ENCODE measurements around the gene ZWILCH.
"Not testable (repeated sequence)": the region's sequence is repeated elsewhere in the genome, so short reads cannot be mapped to it uniquely, and the experiment has no call there.

ZWILCH gene

DNA sequence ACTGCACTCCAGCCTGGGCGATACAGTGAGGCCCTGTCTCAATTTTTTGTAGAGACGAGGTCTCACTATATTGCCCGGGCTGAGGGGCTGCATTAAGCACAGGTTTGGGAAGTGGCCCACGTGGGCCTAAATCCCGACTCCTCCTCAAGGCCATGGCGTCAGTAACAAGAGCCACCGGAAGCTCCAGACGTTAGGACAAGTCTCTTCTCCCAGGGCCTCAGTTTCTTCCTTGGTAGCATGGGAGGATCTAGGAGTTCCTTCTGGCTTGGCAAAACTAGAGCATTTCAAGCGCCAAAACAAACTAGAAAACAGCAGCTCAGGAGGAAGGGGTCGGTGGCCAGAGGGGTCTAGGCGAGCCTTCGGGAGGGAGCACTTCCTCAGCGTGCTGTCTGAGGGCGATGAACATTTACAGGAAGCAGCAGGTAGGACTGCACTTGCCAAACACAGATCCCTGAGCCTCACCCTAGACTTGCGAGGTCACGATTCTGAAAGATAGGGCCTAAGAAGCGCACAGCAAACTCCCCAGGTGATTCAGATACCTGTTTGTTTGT is 8.1 kb upstream of the ZWILCH start:
- H3K4me3 ChIP-seq (ENCODE audit: low read length) = peak overlapping the region; percentile 99
- H3K9ac ChIP-seq (ENCODE audit: low read length) = peak overlapping the region; percentile 94
- peaks cover 8% of the 10 kb centered on the region for H3K4me1 ChIP-seq (ENCODE audit: control insufficient read depth, insufficient read depth, low read length)
- H3K27me3 ChIP-seq (ENCODE audit: control insufficient read depth, insufficient read depth, low read length) = no peaks in the 10 kb centered on the region
- peak overlapping the region; percentile 88 for H3K27ac ChIP-seq (ENCODE audit: low read depth, low read length)
- H3K36me3 ChIP-seq (ENCODE audit: control insufficient read depth, insufficient read depth, low read length) = peaks cover 27% of the 10 kb centered on the region

- peak within 1 kb of the TSS; percentile 99 for H3K4me3 ChIP-seq (ENCODE audit: low read length)
- H3K9ac ChIP-seq (ENCODE audit: low read length) = peak within 1 kb of the TSS; percentile 94
- no peaks in the 10 kb centered on the region for H3K27me3 ChIP-seq (ENCODE audit: control insufficient read depth, insufficient read depth, low read length)
- H3K4me1 ChIP-seq (ENCODE audit: control insufficient read depth, insufficient read depth, low read length) = peaks cover 8% of the 10 kb centered on the region
- H3K27ac ChIP-seq (ENCODE audit: low read depth, low read length) = peak within 1 kb of the TSS; percentile 88
- H3K36me3 ChIP-seq (ENCODE audit: control insufficient read depth, insufficient read depth, low read length) = peaks cover 26% of the 10 kb centered on the region
Observed at GRCh38 chr15:66497502-66498455, 7.3 kb upstream of the ZWILCH start, which contains the start of gene SNAPC5. SNAPC5 (minus strand) TSS chr15:66497762; CDS start chr15:66497731, 31 bp downstream.

DNA sequence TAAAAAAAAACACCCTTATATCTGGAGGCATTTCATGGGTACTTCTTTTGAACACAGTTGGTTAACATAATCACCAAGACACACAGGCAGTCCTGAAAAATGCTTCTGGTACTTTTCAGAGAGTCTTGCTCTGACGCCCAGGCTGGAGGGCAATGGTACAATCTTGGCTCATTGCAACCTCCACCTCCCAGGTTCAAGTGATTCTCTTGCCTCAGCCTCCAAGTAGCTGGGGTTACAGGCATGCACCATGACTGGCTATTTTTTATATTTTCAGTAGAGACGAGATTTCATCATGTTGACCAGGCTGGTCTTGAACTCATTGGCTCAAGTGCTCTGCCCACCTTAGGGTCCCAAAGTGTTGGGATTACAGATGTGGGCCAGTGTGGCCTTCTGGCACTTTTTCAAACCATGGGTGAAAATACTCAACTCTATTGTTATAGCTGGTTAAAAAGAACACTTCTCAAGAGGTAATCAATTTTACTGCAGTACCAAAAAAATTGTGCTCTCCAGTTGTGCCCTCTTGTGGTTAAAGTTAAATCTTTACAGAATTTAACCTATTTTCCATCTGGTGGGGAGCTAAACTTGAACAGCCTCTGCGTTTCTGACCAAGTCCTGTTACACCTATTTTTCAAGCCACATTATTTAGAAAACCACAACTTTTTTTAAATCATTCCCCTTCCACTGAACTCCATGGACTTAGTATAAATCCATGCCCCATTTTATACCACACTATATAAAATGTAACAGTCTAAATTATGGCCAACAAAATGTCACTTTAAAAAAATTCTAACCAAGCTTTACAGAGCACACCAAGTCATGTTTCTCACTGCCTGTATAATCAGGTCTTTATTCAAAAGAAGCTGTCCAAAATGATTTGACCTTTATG is 6.4 kb upstream of the ZWILCH start:
- no peak overlapping the region for H3K9ac ChIP-seq (ENCODE audit: low read length)
- no peak overlapping the region for H3K27ac ChIP-seq (ENCODE audit: low read depth, low read length)
- H3K4me1 ChIP-seq (ENCODE audit: control insufficient read depth, insufficient read depth, low read length) = peaks cover 15% of the 10 kb centered on the region
- H3K36me3 ChIP-seq (ENCODE audit: control insufficient read depth, insufficient read depth, low read length) = peaks cover 26% of the 10 kb centered on the region
- H3K27me3 ChIP-seq (ENCODE audit: control insufficient read depth, insufficient read depth, low read length) = no peaks in the 10 kb centered on the region
- H3K4me3 ChIP-seq (ENCODE audit: low read length) = no peak overlapping the region

- not testable (repeated sequence) for H3K27me3 ChIP-seq (ENCODE audit: control insufficient read depth, insufficient read depth, low read length); H3K4me3 ChIP-seq (ENCODE audit: low read length); H3K27ac ChIP-seq (ENCODE audit: low read depth, low read length); H3K9ac ChIP-seq (ENCODE audit: low read length)
- Histone ChIP-seq H3K4me1 (ENCODE audit: control insufficient read depth, insufficient read depth, low read length) (peaks cover 18% of the 10 kb centered on the region), H3K36me3 (ENCODE audit: control insufficient read depth, insufficient read depth, low read length) (peaks cover 18% of the 10 kb centered on the region)
Observed at GRCh38 chr15:66500346-66500745, 4.8 kb upstream of the ZWILCH start.

DNA sequence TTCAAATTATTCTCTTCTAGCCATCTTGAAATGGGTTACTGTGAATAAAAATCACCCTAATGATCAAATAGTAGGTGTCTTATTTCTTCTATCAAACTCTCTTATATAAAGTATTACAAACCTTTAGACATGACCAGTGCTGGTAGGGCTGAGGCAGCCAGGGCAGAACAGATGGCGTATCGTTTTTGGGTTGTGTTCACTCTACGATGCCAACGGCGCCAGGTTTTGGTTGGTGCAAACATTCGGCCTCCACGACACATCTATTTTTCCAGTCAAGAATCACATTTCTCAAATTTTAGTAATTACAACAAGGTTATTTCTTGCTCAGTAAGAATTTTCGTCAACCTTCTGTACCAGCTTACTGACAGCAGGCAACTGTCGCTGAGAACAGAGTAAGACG is 2.6 kb upstream of the ZWILCH start:
- Histone ChIP-seq H3K4me1 (ENCODE audit: control insufficient read depth, insufficient read depth, low read length) (peaks cover 16% of the 10 kb centered on the region), H3K27me3 (ENCODE audit: control insufficient read depth, insufficient read depth, low read length) (no peaks in the 10 kb centered on the region), H3K36me3 (ENCODE audit: control insufficient read depth, insufficient read depth, low read length) (peaks cover 18% of the 10 kb centered on the region), H3K4me3 (ENCODE audit: low read length) (no peak overlapping the region), H3K27ac (ENCODE audit: low read depth, low read length) (no peak overlapping the region), H3K9ac (ENCODE audit: low read length) (no peak overlapping the region)

DNA sequence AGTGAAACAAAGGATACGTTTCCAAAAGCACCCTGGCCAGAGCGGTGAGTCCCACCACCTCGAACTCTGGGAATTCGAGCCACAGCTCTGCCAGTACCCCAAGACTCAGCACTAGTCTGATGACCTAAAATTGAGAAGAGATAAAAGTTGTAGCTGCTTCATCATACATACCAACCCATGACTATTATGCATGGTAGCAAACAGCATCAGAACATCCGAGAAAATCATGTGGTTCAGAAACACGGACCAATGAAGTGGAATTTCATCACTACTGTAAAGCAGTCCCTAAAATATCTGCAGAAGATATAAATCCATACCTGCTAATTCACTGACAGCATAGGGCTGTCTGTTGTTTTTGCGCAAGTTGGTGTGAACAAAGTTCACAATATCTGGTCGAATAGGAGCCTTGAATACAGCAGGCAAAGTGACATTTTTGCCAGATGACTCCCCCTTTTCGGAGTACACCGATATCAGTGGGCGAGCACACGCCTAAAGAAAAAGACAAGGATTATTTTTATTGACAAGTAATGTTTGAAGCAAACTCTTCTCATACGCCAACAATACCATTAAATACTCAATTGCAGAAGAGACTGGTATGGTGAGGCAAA is 2.0 kb upstream of the ZWILCH start:
- H3K4me3 ChIP-seq (ENCODE audit: low read length) = peak overlapping the region; percentile 100
- not testable (repeated sequence) for H3K27ac ChIP-seq (ENCODE audit: low read depth, low read length)

DNA sequence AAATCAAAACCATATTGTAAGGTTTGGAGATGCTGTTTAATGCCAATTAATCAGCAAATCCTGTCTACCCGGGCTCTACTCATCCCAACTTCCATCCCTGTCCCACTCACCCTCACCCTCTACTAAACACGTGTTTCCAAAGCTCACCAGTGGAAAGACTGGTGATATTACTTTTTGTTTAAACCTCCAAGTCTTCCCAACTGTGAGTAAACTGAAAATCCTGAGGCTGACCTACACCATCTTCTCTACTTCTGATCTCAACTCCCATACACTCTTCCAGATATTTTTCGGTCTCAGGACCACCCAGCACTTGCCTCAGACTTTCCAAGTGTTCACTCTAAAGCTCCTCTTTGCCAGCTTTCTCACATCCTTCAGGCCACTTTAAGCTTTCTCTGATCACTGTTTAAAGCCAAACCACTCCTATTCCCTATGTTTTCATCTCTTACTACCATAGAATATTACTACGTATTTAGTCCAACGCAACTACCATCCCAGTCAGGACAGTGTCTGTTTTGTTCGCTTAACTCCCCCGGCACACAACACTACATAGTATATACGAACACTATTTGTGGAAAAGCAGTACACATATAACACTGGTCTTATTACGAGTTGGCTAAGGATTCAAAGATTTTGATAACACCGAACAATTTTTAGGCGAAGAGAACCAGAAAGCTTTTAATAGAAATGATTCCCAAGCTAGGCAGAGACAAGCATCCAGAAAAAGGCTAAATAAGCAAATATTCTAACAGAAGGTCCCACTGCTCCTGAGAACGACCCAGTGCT is 1.2 kb upstream of the ZWILCH start:
- peak overlapping the region; percentile 91 for H3K27ac ChIP-seq (ENCODE audit: low read depth, low read length)
- H3K27me3 ChIP-seq (ENCODE audit: control insufficient read depth, insufficient read depth, low read length) = no peaks in the 10 kb centered on the region
- peaks cover 18% of the 10 kb centered on the region for H3K36me3 ChIP-seq (ENCODE audit: control insufficient read depth, insufficient read depth, low read length)
- peak overlapping the region; percentile 95 for H3K9ac ChIP-seq (ENCODE audit: low read length)
- H3K4me3 ChIP-seq (ENCODE audit: low read length) = peak overlapping the region; percentile 100
- H3K4me1 ChIP-seq (ENCODE audit: control insufficient read depth, insufficient read depth, low read length) = peaks cover 13% of the 10 kb centered on the region

More for the DNA sequence above, 2.0 kb upstream of the ZWILCH start:
- Histone ChIP-seq H3K4me1 (ENCODE audit: control insufficient read depth, insufficient read depth, low read length) (peaks cover 13% of the 10 kb centered on the region), H3K36me3 (ENCODE audit: control insufficient read depth, insufficient read depth, low read length) (peaks cover 18% of the 10 kb centered on the region)
- H3K9ac ChIP-seq (ENCODE audit: low read length); H3K27me3 ChIP-seq (ENCODE audit: control insufficient read depth, insufficient read depth, low read length): not testable (repeated sequence)

- Histone ChIP-seq H3K4me1 (ENCODE audit: control insufficient read depth, insufficient read depth, low read length) (peaks cover 13% of the 10 kb centered on the region), H3K4me3 (ENCODE audit: low read length) (peak overlapping the region; percentile 100), H3K36me3 (ENCODE audit: control insufficient read depth, insufficient read depth, low read length) (peaks cover 12% of the 10 kb centered on the region), H3K27ac (ENCODE audit: low read depth, low read length) (peak overlapping the region; percentile 91), H3K27me3 (ENCODE audit: control insufficient read depth, insufficient read depth, low read length) (no peaks in the 10 kb centered on the region), H3K9ac (ENCODE audit: low read length) (peak overlapping the region; percentile 83)
Observed at GRCh38 chr15:66505430-66505811, 295 bp downstream of the ZWILCH start.

DNA sequence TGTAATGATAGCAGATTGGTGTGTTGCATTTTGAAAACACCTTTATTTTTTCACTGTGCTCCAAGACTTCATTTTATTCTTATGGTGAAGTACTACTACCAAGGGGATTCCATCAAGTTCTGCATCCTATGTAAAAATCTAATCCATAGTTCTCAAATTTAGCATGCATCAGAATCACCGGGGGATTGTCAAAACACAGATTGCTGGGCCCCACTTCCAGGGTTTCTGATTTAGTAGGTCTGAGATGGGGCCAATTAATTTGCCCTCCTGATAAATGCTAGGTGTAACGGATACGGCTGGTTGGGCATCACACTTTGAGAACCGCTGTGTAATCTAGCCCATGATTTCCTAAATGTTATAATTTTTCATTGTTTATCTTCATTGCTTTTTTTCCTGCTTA is 692 bp downstream of the ZWILCH start:
- Histone ChIP-seq H3K27ac (ENCODE audit: low read depth, low read length) (peak overlapping the region; percentile 91), H3K4me3 (ENCODE audit: low read length) (peak overlapping the region; percentile 100), H3K27me3 (ENCODE audit: control insufficient read depth, insufficient read depth, low read length) (no peaks in the 10 kb centered on the region), H3K4me1 (ENCODE audit: control insufficient read depth, insufficient read depth, low read length) (peaks cover 13% of the 10 kb centered on the region), H3K36me3 (ENCODE audit: control insufficient read depth, insufficient read depth, low read length) (peaks cover 8% of the 10 kb centered on the region), H3K9ac (ENCODE audit: low read length) (no peak overlapping the region)

GRCh38 chr15:66508293-66508883 is 3.3 kb downstream of the ZWILCH start:
- H3K27ac ChIP-seq (ENCODE audit: low read depth, low read length) = no peak overlapping the region
- no peaks in the 10 kb centered on the region for H3K27me3 ChIP-seq (ENCODE audit: control insufficient read depth, insufficient read depth, low read length)
- H3K36me3 ChIP-seq (ENCODE audit: control insufficient read depth, insufficient read depth, low read length) = no peaks in the 10 kb centered on the region
- H3K4me1 ChIP-seq (ENCODE audit: control insufficient read depth, insufficient read depth, low read length) = peaks cover 10% of the 10 kb centered on the region
- H3K9ac ChIP-seq (ENCODE audit: low read length) = no peak overlapping the region
- no peak overlapping the region for H3K4me3 ChIP-seq (ENCODE audit: low read length)

GRCh38 chr15:66514586-66514985 is 9.5 kb downstream of the ZWILCH start:
- Histone ChIP-seq H3K36me3 (ENCODE audit: control insufficient read depth, insufficient read depth, low read length) (no peaks in the 10 kb centered on the region), H3K27me3 (ENCODE audit: control insufficient read depth, insufficient read depth, low read length) (no peaks in the 10 kb centered on the region), H3K9ac (ENCODE audit: low read length) (no peak overlapping the region), H3K4me3 (ENCODE audit: low read length) (no peak overlapping the region), H3K4me1 (ENCODE audit: control insufficient read depth, insufficient read depth, low read length) (no peaks in the 10 kb centered on the region), H3K27ac (ENCODE audit: low read depth, low read length) (no peak overlapping the region)
